SH-SY5Y (cell line): Measurements from ENCODE around the gene DDX39B.

Experiments
- GATA2 ChIP-seq: IDR thresholded peaks from 2 replicates; pipeline ENCODE4 v1.6.1; 2011; ENCODE audit warnings: mild to moderate bottlenecking, low read depth, low read length
- GATA3 ChIP-seq: IDR thresholded peaks from 2 replicates; pipeline ENCODE4 v1.6.1; 2011; ENCODE audit warnings: low read depth, mild to moderate bottlenecking, low read length, moderate library complexity

Gene DDX39B

GRCh38 chr6:31544676-31545075 lies 2.9 kb upstream of the DDX39B start:
- TF ChIP-seq GATA3 (no peak), GATA2 (no peak)

- TF ChIP-seq GATA3 (no peak), GATA2 (no peak)
These were observed 1.8 kb upstream of the DDX39B start for GRCh38 chr6:31543639-31544038.

GRCh38 chr6:31541059-31541657 lies 645 bp downstream of the DDX39B start:
- TF ChIP-seq GATA3 (no peak), GATA2 (no peak)

GRCh38 chr6:31540640-31541039 lies 1.2 kb downstream of the DDX39B start:
- no peak for TF ChIP-seq GATA2
- no peak for TF ChIP-seq GATA3

- TF ChIP-seq GATA2 (no peak), GATA3 (no peak)
These were observed 2.9 kb downstream of the DDX39B start for GRCh38 chr6:31538805-31539400.

DNA sequence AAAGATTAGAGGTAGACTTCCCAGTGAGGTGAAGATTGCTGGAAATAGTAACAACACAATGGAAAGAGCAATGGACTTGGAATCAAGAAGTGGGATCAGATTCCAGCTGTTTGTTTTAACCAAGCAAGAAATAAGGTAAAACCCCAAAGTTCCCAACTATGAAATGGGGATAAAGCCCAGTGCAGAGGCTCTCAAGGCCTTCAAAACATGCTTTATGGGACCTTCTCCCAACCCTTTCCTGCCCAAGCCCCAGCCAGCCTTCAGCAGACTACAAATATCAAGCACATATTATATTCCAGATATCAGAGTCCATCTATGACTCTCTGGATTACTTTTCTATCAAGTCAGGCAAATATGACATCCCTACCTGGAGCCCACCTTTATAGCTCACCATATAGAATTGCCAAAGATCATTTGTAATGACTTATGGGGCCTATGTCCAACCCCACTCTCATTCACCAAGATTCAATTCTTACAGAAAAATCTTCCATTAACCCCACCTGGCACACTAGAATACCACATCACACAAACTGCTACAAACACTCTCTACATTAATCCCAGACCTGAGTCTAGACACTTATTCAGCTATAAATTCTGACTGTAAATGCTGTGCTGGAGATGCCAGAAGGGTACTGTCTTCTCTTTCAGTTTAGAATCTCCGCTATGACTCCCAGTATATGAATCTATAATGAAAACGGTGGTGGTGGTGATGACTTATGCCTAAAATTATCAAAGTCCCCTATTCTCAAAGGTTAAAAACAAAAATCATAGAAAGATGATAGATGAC lies 6.1 kb downstream of the DDX39B start:
- no peak for TF ChIP-seq GATA2

- no peak for TF ChIP-seq GATA3
- no peak for TF ChIP-seq GATA2
These were observed 7.2 kb downstream of the DDX39B start for GRCh38 chr6:31534521-31535040.

GRCh38 chr6:31534011-31534410 lies 7.8 kb downstream of the DDX39B start:
- TF ChIP-seq GATA3 (no peak), GATA2 (no peak)

DNA sequence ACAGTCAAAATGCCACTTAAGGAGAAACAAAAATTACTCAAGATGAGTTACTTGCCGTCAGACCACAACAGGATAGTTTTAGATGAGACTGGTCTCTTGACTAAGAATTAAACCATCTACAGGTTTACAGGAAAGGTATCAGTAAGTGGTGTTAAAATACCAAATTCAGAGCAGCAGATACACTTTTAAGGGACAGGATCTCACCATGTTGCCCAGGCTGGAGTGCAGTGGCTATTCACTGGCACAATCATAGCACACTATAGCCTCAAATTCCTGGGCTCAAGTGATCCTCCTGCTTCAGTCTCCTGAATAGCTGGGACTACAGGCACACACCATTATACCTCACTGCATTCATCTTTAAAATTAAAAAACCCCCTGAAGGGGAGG lies 8.4 kb downstream of the DDX39B start:
- TF ChIP-seq GATA2 (no peak), GATA3 (no peak)

- no peak for TF ChIP-seq GATA3
- TF ChIP-seq GATA2 = no peak
These were observed 9.0 kb downstream of the DDX39B start for GRCh38 chr6:31532644-31533454.

DNA sequence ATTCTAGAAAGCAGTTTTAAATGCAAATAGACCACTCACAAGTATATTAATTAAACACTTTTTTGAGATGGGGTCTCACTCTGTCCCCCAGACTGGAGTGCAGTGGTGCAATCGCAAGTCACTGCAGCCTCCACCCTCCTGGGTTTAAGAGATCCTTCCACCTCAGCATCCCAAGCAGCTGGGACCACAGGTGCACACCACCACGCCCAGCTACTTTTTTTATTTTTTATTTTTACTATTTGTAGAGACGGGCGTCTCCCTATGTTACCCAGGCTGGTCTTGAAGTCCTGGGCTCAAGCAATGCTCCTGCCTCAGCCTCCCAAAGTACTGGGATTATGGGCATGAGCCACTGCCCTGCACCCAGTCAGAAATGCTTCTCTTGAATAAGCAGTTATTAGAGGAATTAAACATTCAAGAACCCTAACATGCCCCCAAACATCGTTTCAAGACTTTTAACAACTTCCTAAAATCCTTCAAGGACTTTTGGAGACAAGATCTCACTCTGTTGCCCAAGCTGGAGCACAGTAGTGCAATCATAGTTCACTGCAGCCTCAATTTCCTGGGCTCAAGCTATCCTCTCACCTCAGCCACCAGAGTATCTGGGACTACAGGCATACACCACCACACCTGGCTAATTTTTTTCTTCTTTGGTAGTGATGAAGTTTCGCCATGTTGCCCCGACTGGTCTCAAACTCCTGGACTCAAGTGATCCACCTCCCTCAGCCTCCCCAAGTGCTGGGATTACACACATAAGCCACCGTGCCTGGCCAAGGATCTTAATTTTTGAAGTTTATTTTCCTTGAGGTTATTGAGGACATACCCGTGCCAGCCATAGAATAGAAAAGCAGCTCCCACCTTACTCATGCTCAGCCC lies 9.8 kb downstream of the DDX39B start:
- TF ChIP-seq GATA3 (no peak), GATA2 (no peak)

GRCh38 chr6:31531162-31531561 lies 10.6 kb downstream of the DDX39B start:
- no peak for TF ChIP-seq GATA3
- no peak for TF ChIP-seq GATA2

DNA sequence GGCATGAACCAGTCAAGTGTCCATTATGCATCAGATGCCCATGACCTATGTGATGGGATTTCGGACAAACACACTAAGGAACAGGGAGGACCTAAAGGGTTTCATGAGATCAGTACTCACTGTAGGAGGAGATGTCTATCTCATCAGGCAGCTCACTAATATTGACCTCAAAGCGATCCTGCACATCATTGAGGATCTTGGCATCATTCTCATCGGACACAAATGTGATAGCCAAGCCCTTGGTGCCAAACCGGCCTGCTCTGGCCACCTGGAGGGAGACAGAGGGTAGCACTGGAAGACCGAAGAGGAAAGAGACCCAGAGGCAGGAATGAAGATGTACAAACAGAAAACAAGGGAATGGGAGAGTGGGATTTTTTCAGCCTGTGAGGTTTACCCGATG lies 11.1 kb downstream of the DDX39B start:
- no peak for TF ChIP-seq GATA3
- TF ChIP-seq GATA2 = no peak
